NCI-H748 treated with DMSO at 0.1 percent for 48 hours (cell line): ENCODE data around the gene KCNH1.
A peak's percentile ranks its signal among the peaks of the same experiment; 100 is the strongest.

Experiments
- DNase-seq: peaks from one replicate; lab custom pipeline; 2025; lab: John Stamatoyannopoulos, UW

The KCNH1 gene

GRCh38 chr1:210814382-210815123 is 319.4 kb downstream of the KCNH1 start:
- no peak for DNase-seq

- DNase-seq, result no peak
Measured at GRCh38 chr1:210801501-210801900, 332.4 kb downstream of the KCNH1 start.

GRCh38 chr1:210800756-210801155 is 333.2 kb downstream of the KCNH1 start:
- no peak for DNase-seq

GRCh38 chr1:210800301-210800700 is 333.6 kb downstream of the KCNH1 start:
- DNase-seq, result no peak

GRCh38 chr1:210797422-210797821 is 336.5 kb downstream of the KCNH1 start:
- DNase-seq, result no peak

- DNase-seq, result no peak
Measured at GRCh38 chr1:210796421-210796820, 337.5 kb downstream of the KCNH1 start.

GRCh38 chr1:210794445-210794844 is 339.5 kb downstream of the KCNH1 start:
- DNase-seq, result no peak

GRCh38 chr1:210792250-210793102 is 341.5 kb downstream of the KCNH1 start:
- DNase-seq, result no peak

GRCh38 chr1:210790196-210790595 is 343.8 kb downstream of the KCNH1 start:
- DNase-seq, result no peak

- no peak for DNase-seq
Measured at GRCh38 chr1:210787800-210788199, 346.1 kb downstream of the KCNH1 start.

- no peak for DNase-seq
Measured at GRCh38 chr1:210786546-210786945, 347.4 kb downstream of the KCNH1 start.

- no peak for DNase-seq
Measured at GRCh38 chr1:210783925-210784324, 350.0 kb downstream of the KCNH1 start.

- DNase-seq, result no peak
Measured at GRCh38 chr1:210781652-210782051, 352.3 kb downstream of the KCNH1 start.

- DNase-seq, result no peak
Measured at GRCh38 chr1:210779269-210779668, 354.7 kb downstream of the KCNH1 start.

GRCh38 chr1:210777914-210778313 is 356.0 kb downstream of the KCNH1 start:
- no peak for DNase-seq

- DNase-seq, result no peak
Measured at GRCh38 chr1:210776712-210777111, 357.2 kb downstream of the KCNH1 start.

GRCh38 chr1:210775289-210775688 is 358.7 kb downstream of the KCNH1 start:
- DNase-seq, result no peak

GRCh38 chr1:210773450-210773849 is 360.5 kb downstream of the KCNH1 start:
- no peak for DNase-seq

GRCh38 chr1:210771131-210771530 is 362.8 kb downstream of the KCNH1 start:
- no peak for DNase-seq

- DNase-seq, result no peak
Measured at GRCh38 chr1:210770396-210770984, 363.5 kb downstream of the KCNH1 start.

GRCh38 chr1:210769473-210769872 is 364.5 kb downstream of the KCNH1 start:
- DNase-seq, result peak; percentile 93

GRCh38 chr1:210764536-210764935 is 369.4 kb downstream of the KCNH1 start:
- no peak for DNase-seq

- DNase-seq, result no peak
Measured at GRCh38 chr1:210758761-210759160, 375.2 kb downstream of the KCNH1 start.
